Nephron progenitor cell (in vitro differentiated cells): ENCODE measurements around the gene PFN1.

Experiments used
- DNase-seq: peaks from one replicate; pipeline ENCODE4 v3.0.0; 2021
- H3K27ac Mint-ChIP-seq: 2 replicates; pipeline ENCODE4 v1.8.0; 2021; ENCODE audit warnings: mild to moderate bottlenecking, moderate library complexity, mixed read lengths
- H3K27me3 Mint-ChIP-seq: 2 replicates; pipeline ENCODE4 v1.8.0; 2021; ENCODE audit warnings: mild to moderate bottlenecking, low read depth, mixed read lengths; ENCODE audit not compliant: poor library complexity
- H3K36me3 Mint-ChIP-seq: 2 replicates; pipeline ENCODE4 v1.8.0; 2021; ENCODE audit warnings: low read depth, mixed read lengths
- H3K4me1 Mint-ChIP-seq: 2 replicates; pipeline ENCODE4 v1.8.0; 2021; ENCODE audit warnings: mixed read lengths
- H3K4me3 Mint-ChIP-seq: 2 replicates; pipeline ENCODE4 v1.8.0; 2021; ENCODE audit warnings: mild to moderate bottlenecking, moderate library complexity, mixed read lengths
- H3K9me3 Mint-ChIP-seq: 2 replicates; pipeline ENCODE4 v1.8.0; 2021; ENCODE audit warnings: mild to moderate bottlenecking, moderate library complexity, mixed read lengths
- TF ChIP-seq, protein P1 (sequence below): fragments of 200-600 bp; sonication (generic); IDR thresholded peaks from 2 replicates; pipeline ENCODE4 v1.5.0; 2021; ENCODE audit warnings: antibody characterized with exemption

PFN1 gene

DNA sequence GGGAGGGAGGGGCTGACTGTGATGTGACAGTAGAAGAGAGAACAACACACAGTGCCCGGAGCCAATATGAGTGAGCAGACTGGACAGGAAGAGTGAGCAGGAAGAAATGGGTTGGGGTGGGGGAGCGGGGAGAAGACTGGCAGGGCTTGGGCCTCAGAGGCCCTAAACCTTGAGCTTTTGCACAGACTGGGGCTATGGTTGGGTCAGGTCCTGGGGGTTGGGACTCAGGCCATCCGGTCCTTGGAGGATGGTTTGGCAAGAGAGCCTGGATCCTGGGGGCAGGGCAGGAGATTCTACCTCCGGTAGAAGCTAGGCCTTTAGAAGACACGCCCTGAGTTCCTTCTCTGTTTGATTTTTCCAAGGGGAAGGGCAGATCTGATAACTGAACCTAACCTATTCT, 38.1 kb upstream of the PFN1 start:
- Mint-ChIP-seq H3K27me3 (peaks cover 9% of the 10 kb centered on the region), H3K36me3 (peaks cover 10% of the 10 kb centered on the region), H3K4me1 (peaks cover 34% of the 10 kb centered on the region), H3K27ac (no peak overlapping the region), H3K9me3 (no peaks in the 10 kb centered on the region), H3K4me3 (peak overlapping the region; percentile 82)
- TF ChIP-seq, protein P1, sequence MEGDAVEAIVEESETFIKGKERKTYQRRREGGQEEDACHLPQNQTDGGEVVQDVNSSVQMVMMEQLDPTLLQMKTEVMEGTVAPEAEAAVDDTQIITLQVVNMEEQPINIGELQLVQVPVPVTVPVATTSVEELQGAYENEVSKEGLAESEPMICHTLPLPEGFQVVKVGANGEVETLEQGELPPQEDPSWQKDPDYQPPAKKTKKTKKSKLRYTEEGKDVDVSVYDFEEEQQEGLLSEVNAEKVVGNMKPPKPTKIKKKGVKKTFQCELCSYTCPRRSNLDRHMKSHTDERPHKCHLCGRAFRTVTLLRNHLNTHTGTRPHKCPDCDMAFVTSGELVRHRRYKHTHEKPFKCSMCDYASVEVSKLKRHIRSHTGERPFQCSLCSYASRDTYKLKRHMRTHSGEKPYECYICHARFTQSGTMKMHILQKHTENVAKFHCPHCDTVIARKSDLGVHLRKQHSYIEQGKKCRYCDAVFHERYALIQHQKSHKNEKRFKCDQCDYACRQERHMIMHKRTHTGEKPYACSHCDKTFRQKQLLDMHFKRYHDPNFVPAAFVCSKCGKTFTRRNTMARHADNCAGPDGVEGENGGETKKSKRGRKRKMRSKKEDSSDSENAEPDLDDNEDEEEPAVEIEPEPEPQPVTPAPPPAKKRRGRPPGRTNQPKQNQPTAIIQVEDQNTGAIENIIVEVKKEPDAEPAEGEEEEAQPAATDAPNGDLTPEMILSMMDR: no peak
- no peak for DNase-seq

- Mint-ChIP-seq H3K27ac (no peak overlapping the region), H3K9me3 (no peaks in the 10 kb centered on the region), H3K4me3 (no peak overlapping the region), H3K36me3 (peaks cover 21% of the 10 kb centered on the region), H3K27me3 (peaks cover 5% of the 10 kb centered on the region), H3K4me1 (peaks cover 29% of the 10 kb centered on the region)
- TF ChIP-seq, protein P1: no peak
- DNase-seq: no peak
Observed at GRCh38 chr17:4982305-4982704, 34.0 kb upstream of the PFN1 start.

DNA sequence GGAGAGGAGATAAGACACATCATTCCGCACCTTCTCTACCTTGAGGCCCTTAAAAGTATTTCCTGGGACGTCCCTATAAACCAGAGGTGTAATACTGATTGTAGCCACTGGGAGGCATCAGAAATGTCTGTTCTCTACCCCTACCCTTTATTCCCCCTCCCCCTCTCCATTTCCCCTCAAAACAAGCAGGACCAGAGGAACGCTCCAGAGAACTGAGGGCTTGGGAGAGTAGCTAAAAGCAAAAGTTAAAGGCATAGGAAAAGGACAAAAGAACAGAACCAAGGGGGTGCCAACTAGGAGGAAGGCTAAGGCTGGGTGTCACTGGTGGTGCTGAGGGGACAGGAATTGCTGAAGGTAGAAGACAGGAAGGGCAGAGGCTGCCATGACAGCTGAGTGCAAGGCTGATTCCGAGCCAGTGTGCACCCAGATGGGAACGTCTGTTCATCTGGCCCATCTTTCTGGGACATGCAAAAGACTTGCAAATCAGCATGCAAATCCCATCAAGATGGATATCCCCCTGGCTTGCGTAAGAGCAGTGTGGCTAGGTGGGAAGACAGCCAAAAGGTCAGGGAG, 32.4 kb upstream of the PFN1 start:
- peaks cover 5% of the 10 kb centered on the region for H3K27me3 Mint-ChIP-seq
- H3K9me3 Mint-ChIP-seq: no peaks in the 10 kb centered on the region
- H3K27ac Mint-ChIP-seq: peak overlapping the region; percentile 6
- peaks cover 20% of the 10 kb centered on the region for H3K4me1 Mint-ChIP-seq
- TF ChIP-seq, protein P1: peak; percentile 75
- H3K4me3 Mint-ChIP-seq: peak overlapping the region; percentile 21
- peak; percentile 58 for DNase-seq
- H3K36me3 Mint-ChIP-seq: peaks cover 22% of the 10 kb centered on the region

DNA sequence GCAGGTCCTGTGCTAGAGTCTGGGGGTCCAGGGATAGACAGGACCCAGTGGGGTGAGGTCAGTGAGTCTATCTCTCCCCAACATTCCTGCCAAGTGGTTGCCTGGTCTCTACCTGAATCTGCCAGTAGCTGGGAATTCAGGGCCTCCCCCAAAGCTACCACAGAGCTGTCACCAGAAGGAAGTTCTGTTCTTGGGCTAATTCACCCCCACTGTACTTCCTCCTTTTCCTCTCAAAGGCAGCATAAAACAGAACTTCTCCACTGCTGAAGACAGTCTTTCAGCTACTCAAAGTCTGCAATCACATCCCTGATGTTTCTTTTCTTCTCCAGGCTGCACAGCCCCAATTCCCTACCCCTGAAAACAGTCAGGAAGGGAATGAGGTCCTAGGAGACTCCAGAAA, 30.4 kb upstream of the PFN1 start:
- no peak overlapping the region for H3K27ac Mint-ChIP-seq
- TF ChIP-seq, protein P1: no peak
- no peak overlapping the region for H3K4me3 Mint-ChIP-seq
- peaks cover 17% of the 10 kb centered on the region for H3K4me1 Mint-ChIP-seq
- peaks cover 3% of the 10 kb centered on the region for H3K27me3 Mint-ChIP-seq
- DNase-seq: no peak
- no peaks in the 10 kb centered on the region for H3K9me3 Mint-ChIP-seq
- H3K36me3 Mint-ChIP-seq: peaks cover 28% of the 10 kb centered on the region

GRCh38 chr17:4974115-4974670, 25.9 kb upstream of the PFN1 start:
- TF ChIP-seq, protein P1: no peak
- Mint-ChIP-seq H3K27me3 (peaks cover 10% of the 10 kb centered on the region), H3K4me1 (peaks cover 16% of the 10 kb centered on the region), H3K36me3 (peaks cover 37% of the 10 kb centered on the region), H3K27ac (peak overlapping the region; percentile 53), H3K4me3 (no peak overlapping the region), H3K9me3 (no peaks in the 10 kb centered on the region)
- no peak for DNase-seq
